GM12878 (cell line): ENCODE measurements around the gene OXT.

Source experiments
- FOXM1 ChIP-seq: IDR thresholded peaks from 2 replicates; pipeline ENCODE4 v1.6.1; 2012; ENCODE audit warnings: low read depth, mild to moderate bottlenecking, inconsistent platforms, low read length, moderate library complexity
- KDM1A ChIP-seq: fragments of 200-600 bp; sonication (generic); IDR thresholded peaks from 2 replicates; pipeline ENCODE4 v1.6.1; 2016; ENCODE audit warnings: borderline replicate concordance
- NFYB ChIP-seq: IDR thresholded peaks from 2 replicates; pipeline ENCODE4 v1.6.1; 2011; ENCODE audit warnings: low read depth, mild to moderate bottlenecking, low read length, improper control_type of control experiment, moderate library complexity; ENCODE audit not compliant: insufficient read depth
- SMC3 ChIP-seq: IDR thresholded peaks from 2 replicates; pipeline ENCODE4 v1.6.1; 2011; ENCODE audit warnings: low read length, improper control_type of control experiment, borderline replicate concordance
- WRNIP1 ChIP-seq: IDR thresholded peaks from 2 replicates; pipeline ENCODE4 v1.6.1; 2011; ENCODE audit warnings: low read depth, low read length, improper control_type of control experiment, borderline replicate concordance
- TF ChIP-seq, protein P1 (sequence below), 3 experiments: IDR thresholded peaks in 2 of 3; conservative IDR thresholded peaks in 1 of 3; 2 replicates each; pipeline ENCODE4 v1.5.1; 2011; ENCODE audit warnings: low read depth in 3 of 3, low read length in 3 of 3, mild to moderate bottlenecking in 3 of 3, control low read depth in 2 of 3, moderate library complexity in 2 of 3, inconsistent platforms in 1 of 3, mixed read lengths in 1 of 3; ENCODE audit not compliant: control insufficient read depth in 2 of 3, insufficient read depth in 1 of 3; ENCODE audit errors: extremely low read depth in 1 of 3
- TF ChIP-seq, protein P2 (sequence below): fragments of 450-650 bp; IDR thresholded peaks from 2 replicates; pipeline ENCODE4 v1.6.1; 2018; ENCODE audit warnings: borderline replicate concordance, mild to moderate bottlenecking; ENCODE audit not compliant: partially characterized antibody
- TF ChIP-seq, protein P3 (sequence below): fragments of 450-650 bp; IDR thresholded peaks from 2 replicates; pipeline ENCODE4 v1.6.1; 2017; ENCODE audit warnings: mild to moderate bottlenecking, moderate library complexity

DNA sequence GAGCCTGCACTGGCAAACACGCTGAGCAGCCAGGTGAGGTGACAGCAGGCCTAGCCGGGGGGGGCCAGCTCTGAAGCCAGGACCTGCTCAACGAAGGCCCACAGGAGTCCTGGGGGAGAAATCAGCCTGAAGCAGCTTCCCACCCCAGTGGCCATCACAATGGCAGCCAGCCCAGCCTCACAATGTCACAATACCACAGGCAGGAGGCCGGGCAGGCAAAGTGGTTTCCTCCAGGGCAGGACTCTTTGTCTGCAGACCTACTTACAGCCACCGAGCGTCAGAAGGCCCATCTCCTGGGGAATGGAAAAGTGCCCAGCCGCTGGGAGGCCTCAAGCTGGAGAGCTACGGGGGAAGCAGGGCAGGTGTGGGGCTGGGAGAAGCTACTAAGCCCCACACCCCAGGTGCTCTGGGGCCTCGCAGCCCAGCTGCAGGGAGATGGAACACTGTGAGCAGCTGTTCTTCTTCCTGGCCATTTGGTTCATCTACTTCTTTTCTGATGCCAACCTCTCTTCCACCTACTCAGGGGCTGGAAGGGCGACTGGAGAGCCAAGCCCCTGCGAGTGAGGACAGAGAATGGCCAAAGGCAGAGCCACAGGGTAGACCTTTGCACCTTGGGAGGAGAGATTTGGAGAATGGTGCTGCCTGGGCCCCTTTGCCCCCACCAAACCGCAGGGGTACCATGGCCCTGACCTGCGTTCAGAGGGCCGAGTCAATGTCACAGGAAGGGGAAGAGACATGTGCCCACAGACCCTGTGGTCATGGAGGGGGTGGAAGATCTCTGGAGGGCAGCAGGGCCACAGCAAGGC, 35.4 kb downstream of the OXT start:
- TF ChIP-seq, protein P1, sequence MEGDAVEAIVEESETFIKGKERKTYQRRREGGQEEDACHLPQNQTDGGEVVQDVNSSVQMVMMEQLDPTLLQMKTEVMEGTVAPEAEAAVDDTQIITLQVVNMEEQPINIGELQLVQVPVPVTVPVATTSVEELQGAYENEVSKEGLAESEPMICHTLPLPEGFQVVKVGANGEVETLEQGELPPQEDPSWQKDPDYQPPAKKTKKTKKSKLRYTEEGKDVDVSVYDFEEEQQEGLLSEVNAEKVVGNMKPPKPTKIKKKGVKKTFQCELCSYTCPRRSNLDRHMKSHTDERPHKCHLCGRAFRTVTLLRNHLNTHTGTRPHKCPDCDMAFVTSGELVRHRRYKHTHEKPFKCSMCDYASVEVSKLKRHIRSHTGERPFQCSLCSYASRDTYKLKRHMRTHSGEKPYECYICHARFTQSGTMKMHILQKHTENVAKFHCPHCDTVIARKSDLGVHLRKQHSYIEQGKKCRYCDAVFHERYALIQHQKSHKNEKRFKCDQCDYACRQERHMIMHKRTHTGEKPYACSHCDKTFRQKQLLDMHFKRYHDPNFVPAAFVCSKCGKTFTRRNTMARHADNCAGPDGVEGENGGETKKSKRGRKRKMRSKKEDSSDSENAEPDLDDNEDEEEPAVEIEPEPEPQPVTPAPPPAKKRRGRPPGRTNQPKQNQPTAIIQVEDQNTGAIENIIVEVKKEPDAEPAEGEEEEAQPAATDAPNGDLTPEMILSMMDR (IDR thresholded peaks at IDR 0.05 in 2 of 3, conservative IDR thresholded peaks at IDR 0.05 in 1 of 3; ENCODE audit: control insufficient read depth in 2 of 3, extremely low read depth in 1 of 3, insufficient read depth in 1 of 3, low read depth in 3 of 3, low read length in 3 of 3) = no peak
- TF ChIP-seq NFYB = no peak
- no peak for TF ChIP-seq WRNIP1
- TF ChIP-seq SMC3 = no peak
- no peak for TF ChIP-seq FOXM1
- no peak for TF ChIP-seq KDM1A
- TF ChIP-seq, protein P2, sequence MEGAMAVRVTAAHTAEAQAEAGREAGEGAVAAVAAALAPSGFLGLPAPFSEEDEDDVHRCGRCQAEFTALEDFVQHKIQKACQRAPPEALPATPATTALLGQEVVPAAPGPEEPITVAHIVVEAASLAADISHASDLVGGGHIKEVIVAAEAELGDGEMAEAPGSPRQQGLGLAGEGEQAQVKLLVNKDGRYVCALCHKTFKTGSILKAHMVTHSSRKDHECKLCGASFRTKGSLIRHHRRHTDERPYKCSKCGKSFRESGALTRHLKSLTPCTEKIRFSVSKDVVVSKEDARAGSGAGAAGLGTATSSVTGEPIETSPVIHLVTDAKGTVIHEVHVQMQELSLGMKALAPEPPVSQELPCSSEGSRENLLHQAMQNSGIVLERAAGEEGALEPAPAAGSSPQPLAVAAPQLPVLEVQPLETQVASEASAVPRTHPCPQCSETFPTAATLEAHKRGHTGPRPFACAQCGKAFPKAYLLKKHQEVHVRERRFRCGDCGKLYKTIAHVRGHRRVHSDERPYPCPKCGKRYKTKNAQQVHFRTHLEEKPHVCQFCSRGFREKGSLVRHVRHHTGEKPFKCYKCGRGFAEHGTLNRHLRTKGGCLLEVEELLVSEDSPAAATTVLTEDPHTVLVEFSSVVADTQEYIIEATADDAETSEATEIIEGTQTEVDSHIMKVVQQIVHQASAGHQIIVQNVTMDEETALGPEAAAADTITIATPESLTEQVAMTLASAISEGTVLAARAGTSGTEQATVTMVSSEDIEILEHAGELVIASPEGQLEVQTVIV = no peak
- TF ChIP-seq, protein P3, sequence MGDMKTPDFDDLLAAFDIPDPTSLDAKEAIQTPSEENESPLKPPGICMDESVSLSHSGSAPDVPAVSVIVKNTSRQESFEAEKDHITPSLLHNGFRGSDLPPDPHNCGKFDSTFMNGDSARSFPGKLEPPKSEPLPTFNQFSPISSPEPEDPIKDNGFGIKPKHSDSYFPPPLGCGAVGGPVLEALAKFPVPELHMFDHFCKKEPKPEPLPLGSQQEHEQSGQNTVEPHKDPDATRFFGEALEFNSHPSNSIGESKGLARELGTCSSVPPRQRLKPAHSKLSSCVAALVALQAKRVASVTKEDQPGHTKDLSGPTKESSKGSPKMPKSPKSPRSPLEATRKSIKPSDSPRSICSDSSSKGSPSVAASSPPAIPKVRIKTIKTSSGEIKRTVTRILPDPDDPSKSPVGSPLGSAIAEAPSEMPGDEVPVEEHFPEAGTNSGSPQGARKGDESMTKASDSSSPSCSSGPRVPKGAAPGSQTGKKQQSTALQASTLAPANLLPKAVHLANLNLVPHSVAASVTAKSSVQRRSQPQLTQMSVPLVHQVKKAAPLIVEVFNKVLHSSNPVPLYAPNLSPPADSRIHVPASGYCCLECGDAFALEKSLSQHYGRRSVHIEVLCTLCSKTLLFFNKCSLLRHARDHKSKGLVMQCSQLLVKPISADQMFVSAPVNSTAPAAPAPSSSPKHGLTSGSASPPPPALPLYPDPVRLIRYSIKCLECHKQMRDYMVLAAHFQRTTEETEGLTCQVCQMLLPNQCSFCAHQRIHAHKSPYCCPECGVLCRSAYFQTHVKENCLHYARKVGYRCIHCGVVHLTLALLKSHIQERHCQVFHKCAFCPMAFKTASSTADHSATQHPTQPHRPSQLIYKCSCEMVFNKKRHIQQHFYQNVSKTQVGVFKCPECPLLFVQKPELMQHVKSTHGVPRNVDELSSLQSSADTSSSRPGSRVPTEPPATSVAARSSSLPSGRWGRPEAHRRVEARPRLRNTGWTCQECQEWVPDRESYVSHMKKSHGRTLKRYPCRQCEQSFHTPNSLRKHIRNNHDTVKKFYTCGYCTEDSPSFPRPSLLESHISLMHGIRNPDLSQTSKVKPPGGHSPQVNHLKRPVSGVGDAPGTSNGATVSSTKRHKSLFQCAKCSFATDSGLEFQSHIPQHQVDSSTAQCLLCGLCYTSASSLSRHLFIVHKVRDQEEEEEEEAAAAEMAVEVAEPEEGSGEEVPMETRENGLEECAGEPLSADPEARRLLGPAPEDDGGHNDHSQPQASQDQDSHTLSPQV = no peak
